Subcutaneous adipose tissue (tissue), 4 donors: Measurements from ENCODE around the gene LDLRAD4. TPM values are rescaled to one million over a fixed set of nuclear protein-coding genes. Genes with fewer than 3 reads are reported as not detected.

Experiments used
- CTCF ChIP-seq: fragments of 450-650 bp; IDR thresholded peaks from one replicate; pipeline ENCODE4 v1.5.1; 2016; ENCODE audit warnings: low read depth, mild to moderate bottlenecking, control low read depth, antibody characterized with exemption, moderate library complexity
- total RNA-seq, 4 donors: library from RNA; depleted of rRNA; stranded (reverse); fragments of >200 nt; gene quantifications; one replicate each; pipeline ENCODE4 v1.1.0, GENCODE V29; 2016

Gene LDLRAD4
- total RNA-seq, 4 donors from 2014 or later = 16.4 to 28.4 (median 21.6) TPM

GRCh38 chr18:13551841-13552733 lies 333.5 kb downstream of the LDLRAD4 start:
- no peak for TF ChIP-seq CTCF

GRCh38 chr18:13553449-13553848 lies 334.9 kb downstream of the LDLRAD4 start:
- TF ChIP-seq CTCF = no peak

- TF ChIP-seq CTCF = no peak
Observed at GRCh38 chr18:13555192-13555591, 336.6 kb downstream of the LDLRAD4 start.

GRCh38 chr18:13555865-13556264 lies 337.3 kb downstream of the LDLRAD4 start:
- no peak for TF ChIP-seq CTCF

- TF ChIP-seq CTCF = no peak
Observed at GRCh38 chr18:13556502-13556901, 337.9 kb downstream of the LDLRAD4 start.

- TF ChIP-seq CTCF = no peak
Observed at GRCh38 chr18:13558124-13558523, 339.6 kb downstream of the LDLRAD4 start.

- TF ChIP-seq CTCF = no peak
Observed at GRCh38 chr18:13558790-13559189, 340.2 kb downstream of the LDLRAD4 start.
